Endothelial cell of umbilical vein (primary cell): Measurements from ENCODE around the gene MMP27.

ENCODE experiments used
- CTCF ChIP-seq, 2 donors: IDR thresholded peaks; 1 replicate in 1 of 2; 2 replicates in 1 of 2; pipeline ENCODE4 v1.5.1; 2011; ENCODE audit warnings: low read length in 2 of 2, mild to moderate bottlenecking in 2 of 2, moderate library complexity in 2 of 2, control low read depth in 1 of 2, inconsistent platforms in 1 of 2, low read depth in 1 of 2; ENCODE audit not compliant: insufficient read depth in 1 of 2; ENCODE audit errors: extremely low read depth in 1 of 2
- EZH2 ChIP-seq: IDR thresholded peaks from 2 replicates; pipeline ENCODE4 v1.6.1; 2012; ENCODE audit warnings: borderline replicate concordance, low read depth, mild to moderate bottlenecking, moderate library complexity, low read length, inconsistent platforms; ENCODE audit not compliant: severe bottlenecking
- GATA2 ChIP-seq: IDR thresholded peaks from 2 replicates; pipeline ENCODE4 v1.7.0; 2011; ENCODE audit warnings: low read depth, mild to moderate bottlenecking, moderate library complexity, mixed read lengths, low read length; ENCODE audit not compliant: insufficient read length, insufficient read depth
- MAX ChIP-seq: IDR thresholded peaks from 2 replicates; pipeline ENCODE4 v1.6.1; 2011; ENCODE audit not compliant: insufficient read depth, insufficient read length
- MYC ChIP-seq: IDR thresholded peaks from one replicate; pipeline ENCODE4 v1.6.1; 2011; ENCODE audit warnings: mild to moderate bottlenecking, low read depth, low read length
- POLR2A ChIP-seq: IDR thresholded peaks from 2 replicates; pipeline ENCODE4 v1.6.1; 2012; ENCODE audit warnings: low read depth, mild to moderate bottlenecking, control low read depth, low read length
- POLR2AphosphoS5 ChIP-seq: IDR thresholded peaks from 2 replicates; pipeline ENCODE4 v1.6.1; 2012; ENCODE audit warnings: low read depth, mild to moderate bottlenecking, control low read depth, low read length, moderate library complexity; ENCODE audit not compliant: insufficient read depth

- no peak for TF ChIP-seq POLR2AphosphoS5
- TF ChIP-seq CTCF (IDR thresholded peaks at IDR 0.05; ENCODE audit: extremely low read depth in 1 of 2, insufficient read depth in 1 of 2, low read depth in 1 of 2, low read length in 2 of 2), result no peak
- TF ChIP-seq POLR2A, result no peak
- no peak for TF ChIP-seq EZH2
- no peak for TF ChIP-seq MYC
- TF ChIP-seq MAX, result no peak
- no peak for TF ChIP-seq GATA2
These were observed 50.8 kb downstream of the MMP27 start for GRCh38 chr11:102654761-102655160.
